ENCODE results near the gene ISM1. TPM values are rescaled to one million over a fixed set of nuclear protein-coding genes. Genes with fewer than 3 reads are reported as not detected.

The ISM1 gene
- total and polyA plus RNA-seq, 7 experiments from 2014 or later, result 1.6 to 3.2 (median 2.4) TPM

- Histone ChIP-seq H3K9me3 (ENCODE audit: control insufficient read depth in 2 of 3, low read length in 3 of 3) (no peaks in the 10 kb centered on the region), H3K4me1 (ENCODE audit: control insufficient read depth in 2 of 2, insufficient read depth in 2 of 2, low read length in 2 of 2) (peaks cover 5 to 18% of the 10 kb centered on the region in 2 donors), H3K4me3 (ENCODE audit: low read length) (peak overlapping the region; percentile 66), H3K27me3 (ENCODE audit: control insufficient read depth in 2 of 2, insufficient read depth in 2 of 2, low read length in 2 of 2) (peaks cover 8 to 18% of the 10 kb centered on the region in 2 donors), H3K36me3 (ENCODE audit: control insufficient read depth in 2 of 3, insufficient read depth in 3 of 3, low read length in 3 of 3) (no peaks in the 10 kb centered on the region), H3K27ac (ENCODE audit: low read depth, low read length) (peak overlapping the region; percentile 56)
- H3K27me3 Mint-ChIP-seq, result peaks cover 20 to 73% (median 34%) of the 10 kb centered on the region in 5 donors
- ChIA-PET POLR2A (interaction anchor here (2.1 kb wide), 1 partner anchor 12 kb away, joined by 9 read pairs; no protein-coding TSS in a partner anchor), CTCF (interaction anchor here (1.1 to 3.2 kb wide), 2 partner anchors 38 to 41 kb away, joined by 5 to 22 read pairs; no protein-coding TSS in a partner anchor)
- H3K4me3 Mint-ChIP-seq, result peak overlapping the region; percentile 74 to 93 (median 86)
- peak overlapping the region in 8 of 9 donors; percentile 9 to 91 (median 69) for H3K27ac Mint-ChIP-seq
- intact Hi-C loops (cut with micrococcal nuclease), result loop anchor here (1.0 to 5.0 kb wide), 5 partner anchors 27 to 417 kb away; partner anchors contain the start of gene TASP1 (in 1 of the 2)
- peaks cover 6 to 26% (median 13%) of the 10 kb centered on the region in 7 donors for H3K4me1 Mint-ChIP-seq
- H3K9me3 Mint-ChIP-seq, result no peaks in the 10 kb centered on the region
- peaks cover 0 to 1% (median 0%) of the 10 kb centered on the region in 5 donors for H3K36me3 Mint-ChIP-seq
- peak in 8 of 9 donors; percentile 12 to 46 (median 27) for DNase-seq
- ATAC-seq, result peak; percentile 18
These were observed 725 bp upstream of the ISM1 start for GRCh38 chr20:13220194-13220903.

DNA sequence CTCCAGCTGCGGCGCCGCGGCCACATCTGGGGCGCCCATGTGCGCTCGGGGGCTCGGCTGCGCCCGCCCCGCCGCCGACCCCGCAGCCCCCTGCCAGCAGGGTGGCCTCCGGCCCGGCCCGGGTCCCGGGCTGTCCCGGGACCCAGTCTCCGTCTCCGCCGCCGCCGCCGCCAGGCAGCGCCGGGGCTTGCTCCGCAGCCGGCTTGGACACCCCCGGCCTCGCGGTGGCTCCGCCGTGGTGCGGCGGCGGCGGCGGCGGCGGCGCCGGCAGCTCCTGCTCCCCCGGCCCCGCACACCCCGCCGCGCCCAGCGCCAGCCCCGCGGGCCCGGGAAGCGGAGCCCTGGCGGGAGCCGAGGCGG lies 219 bp downstream of the ISM1 start:
- H3K36me3 ChIP-seq (ENCODE audit: control insufficient read depth in 2 of 3, insufficient read depth in 3 of 3, low read length in 3 of 3), result no peaks in the 10 kb centered on the region
- intact Hi-C loops (cut with micrococcal nuclease), result loop anchor here (1.0 to 5.0 kb wide), 4 partner anchors 10 to 563 kb away; partner anchors contain the start of genes ESF1 (in 1 of the 2) and TASP1 (in 1 of the 2)
- ChIA-PET POLR2A (interaction anchor here (0.8 to 2.1 kb wide), 7 partner anchors 8 to 40 kb away, joined by 3 to 9 read pairs (median 3); no protein-coding TSS in a partner anchor), CTCF (interaction anchor here (1.0 to 3.2 kb wide), 3 partner anchors 8 to 44 kb away, joined by 3 to 22 read pairs (median 3); no protein-coding TSS in a partner anchor)
- Mint-ChIP-seq H3K9me3 (peaks cover 0 to 4% (median 0%) of the 10 kb centered on the region in 11 donors), H3K4me1 (peaks cover 6 to 26% (median 13%) of the 10 kb centered on the region in 7 donors), H3K4me3 (peak overlapping the region in 5 of 10 donors; percentile 69 to 92 (median 85)), H3K36me3 (peaks cover 0 to 4% (median 0%) of the 10 kb centered on the region in 5 donors), H3K27me3 (peaks cover 20 to 70% (median 33%) of the 10 kb centered on the region in 5 donors), H3K27ac (no peak overlapping the region)
- peaks cover 8 to 18% of the 10 kb centered on the region in 2 donors for H3K27me3 ChIP-seq (ENCODE audit: control insufficient read depth in 2 of 2, insufficient read depth in 2 of 2, low read length in 2 of 2)
- peak overlapping the region; percentile 56 for H3K27ac ChIP-seq (ENCODE audit: low read depth, low read length)
- no peak for DNase-seq
- peak; percentile 44 for ATAC-seq
- H3K4me3 ChIP-seq (ENCODE audit: low read length), result no peak overlapping the region
- no peaks in the 10 kb centered on the region for H3K9me3 ChIP-seq (ENCODE audit: control insufficient read depth in 2 of 3, low read length in 3 of 3)
- H3K4me1 ChIP-seq (ENCODE audit: control insufficient read depth in 2 of 2, insufficient read depth in 2 of 2, low read length in 2 of 2), result peaks cover 5 to 18% of the 10 kb centered on the region in 2 donors

DNA sequence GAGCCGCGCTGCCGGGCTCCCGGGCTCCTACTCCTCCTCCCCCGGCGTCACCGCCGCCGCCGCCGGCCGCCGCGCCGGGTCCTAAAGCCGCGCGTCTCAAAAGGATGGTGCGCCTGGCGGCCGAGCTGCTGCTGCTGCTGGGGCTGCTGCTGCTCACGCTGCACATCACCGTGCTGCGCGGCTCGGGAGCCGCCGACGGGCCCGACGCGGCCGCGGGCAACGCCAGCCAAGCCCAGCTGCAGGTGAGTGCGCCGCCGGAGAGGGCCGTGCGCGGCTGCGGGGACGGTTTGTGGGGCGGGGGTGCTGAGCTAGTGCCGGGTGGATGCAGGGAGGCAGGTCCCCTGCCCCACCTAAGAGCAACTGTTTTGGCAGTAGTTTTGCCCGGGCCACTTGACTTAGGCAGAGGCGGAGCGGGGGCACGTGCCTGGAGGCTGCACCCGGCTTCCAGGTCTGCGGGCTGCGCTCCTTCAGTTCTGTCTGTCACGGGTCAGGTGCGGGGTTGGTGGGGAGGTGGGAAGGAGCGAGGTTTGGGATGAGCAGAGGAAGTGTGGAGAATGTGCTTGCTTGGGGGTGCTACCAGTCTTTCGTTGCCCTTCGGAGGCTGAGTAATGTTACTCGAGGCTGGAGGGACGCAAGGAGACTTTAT lies 722 bp downstream of the ISM1 start:
- CTCF ChIA-PET, result interaction anchor here (1.0 to 3.2 kb wide), 3 partner anchors 9 to 43 kb away, joined by 3 to 22 read pairs (median 3); no protein-coding TSS in a partner anchor
- DNase-seq, result peak; percentile 59 to 78 (median 72)
- peaks cover 0 to 8% (median 1%) of the 10 kb centered on the region in 11 donors for H3K9me3 Mint-ChIP-seq
- peak overlapping the region; percentile 42 for H3K27ac ChIP-seq (ENCODE audit: low read depth, low read length)
- H3K27me3 Mint-ChIP-seq, result peaks cover 20 to 69% (median 29%) of the 10 kb centered on the region in 5 donors
- H3K36me3 Mint-ChIP-seq, result peaks cover 0 to 7% (median 0%) of the 10 kb centered on the region in 5 donors
- H3K27ac Mint-ChIP-seq, result peak overlapping the region in 8 of 9 donors; percentile 47 to 89 (median 76)
- no peaks in the 10 kb centered on the region for H3K36me3 ChIP-seq (ENCODE audit: control insufficient read depth in 2 of 3, insufficient read depth in 3 of 3, low read length in 3 of 3)
- peaks cover 6 to 26% (median 13%) of the 10 kb centered on the region in 7 donors for H3K4me1 Mint-ChIP-seq
- peak overlapping the region; percentile 39 for H3K4me3 ChIP-seq (ENCODE audit: low read length)
- intact Hi-C loops (cut with micrococcal nuclease), result loop anchor here (1.0 to 5.0 kb wide), 4 partner anchors 10 to 563 kb away; partner anchors contain the start of genes ESF1 (in 2 of the 2) and TASP1 (in 1 of the 2)
- peaks cover 8 to 18% of the 10 kb centered on the region in 2 donors for H3K27me3 ChIP-seq (ENCODE audit: control insufficient read depth in 2 of 2, insufficient read depth in 2 of 2, low read length in 2 of 2)
- no peaks in the 10 kb centered on the region for H3K9me3 ChIP-seq (ENCODE audit: control insufficient read depth in 2 of 3, low read length in 3 of 3)
- peak; percentile 89 for ATAC-seq
- peak overlapping the region; percentile 77 to 89 (median 85) for H3K4me3 Mint-ChIP-seq
- peaks cover 5 to 18% of the 10 kb centered on the region in 2 donors for H3K4me1 ChIP-seq (ENCODE audit: control insufficient read depth in 2 of 2, insufficient read depth in 2 of 2, low read length in 2 of 2)
- POLR2A ChIA-PET, result interaction anchor here (0.8 to 2.1 kb wide), 7 partner anchors 9 to 40 kb away, joined by 3 to 9 read pairs (median 3); no protein-coding TSS in a partner anchor

GRCh38 chr20:13222319-13222716 lies 1.2 kb downstream of the ISM1 start:
- ChIA-PET POLR2A (interaction anchor here (0.9 to 2.1 kb wide), 2 partner anchors 10 to 39 kb away, joined by 3 to 9 read pairs; no protein-coding TSS in a partner anchor), CTCF (interaction anchor here (1.2 to 3.2 kb wide), 2 partner anchors 9 to 39 kb away, joined by 3 to 22 read pairs; no protein-coding TSS in a partner anchor)
- H3K27me3 ChIP-seq (ENCODE audit: control insufficient read depth in 2 of 2, insufficient read depth in 2 of 2, low read length in 2 of 2), result peaks cover 8 to 18% of the 10 kb centered on the region in 2 donors
- no peak for ATAC-seq
- intact Hi-C loops (cut with micrococcal nuclease), result loop anchor here in 1 of 2 donors (1.0 to 5.0 kb wide), 2 partner anchors 415 to 562 kb away; partner anchors contain the start of genes ESF1 and TASP1
- Mint-ChIP-seq H3K36me3 (peaks cover 0 to 9% (median 0%) of the 10 kb centered on the region in 5 donors), H3K27me3 (peaks cover 20 to 66% (median 27%) of the 10 kb centered on the region in 5 donors), H3K27ac (peak overlapping the region in 8 of 9 donors; percentile 47 to 89 (median 76)), H3K4me3 (peak overlapping the region; percentile 77 to 89 (median 85)), H3K4me1 (peaks cover 6 to 26% (median 13%) of the 10 kb centered on the region in 7 donors), H3K9me3 (peaks cover 0 to 9% (median 1%) of the 10 kb centered on the region in 11 donors)
- H3K4me3 ChIP-seq (ENCODE audit: low read length), result peak overlapping the region; percentile 39
- no peaks in the 10 kb centered on the region for H3K36me3 ChIP-seq (ENCODE audit: control insufficient read depth in 2 of 3, insufficient read depth in 3 of 3, low read length in 3 of 3)
- H3K27ac ChIP-seq (ENCODE audit: low read depth, low read length), result peak overlapping the region; percentile 42
- H3K9me3 ChIP-seq (ENCODE audit: control insufficient read depth in 2 of 3, low read length in 3 of 3), result no peaks in the 10 kb centered on the region
- no peak for DNase-seq
- H3K4me1 ChIP-seq (ENCODE audit: control insufficient read depth in 2 of 2, insufficient read depth in 2 of 2, low read length in 2 of 2), result peaks cover 5 to 18% of the 10 kb centered on the region in 2 donors

DNA sequence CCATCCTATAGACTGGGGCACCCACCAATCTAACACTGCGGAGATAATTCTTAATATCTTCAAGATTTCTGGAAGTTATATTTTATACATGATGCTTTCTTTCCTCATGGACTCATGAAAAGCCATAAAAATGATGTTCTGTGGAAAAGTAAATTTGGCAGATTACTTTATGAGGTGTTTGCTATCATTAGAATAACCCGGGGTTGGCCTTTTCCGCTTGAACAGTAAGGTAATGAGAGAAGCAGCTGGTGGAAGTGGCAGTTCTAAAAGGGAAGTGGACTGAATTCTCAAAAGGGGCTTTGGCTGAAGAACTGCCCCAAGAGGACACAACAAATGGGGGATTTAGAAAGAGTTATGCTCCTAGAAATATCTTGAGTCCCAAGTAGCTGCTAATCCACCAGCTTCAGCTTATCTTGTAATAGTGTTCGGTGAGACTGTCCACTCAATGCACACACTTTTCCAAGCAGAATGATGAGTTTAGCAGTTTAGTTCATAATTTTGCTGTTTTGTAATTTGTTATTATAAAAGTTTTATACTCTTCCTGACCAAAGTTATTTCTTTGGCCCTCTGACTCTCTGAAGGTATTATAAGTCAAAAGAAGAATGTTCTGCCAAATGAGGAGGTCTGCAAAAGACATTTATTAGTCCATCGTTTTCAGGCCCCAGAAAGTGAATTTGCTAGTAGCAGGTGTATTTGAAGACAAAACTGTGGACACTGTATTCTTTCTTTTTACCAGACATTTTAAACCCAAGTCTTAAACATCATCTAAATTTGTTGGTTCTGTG lies 2.9 kb downstream of the ISM1 start:
- H3K27me3 ChIP-seq (ENCODE audit: control insufficient read depth in 2 of 2, insufficient read depth in 2 of 2, low read length in 2 of 2), result peaks cover 8 to 11% of the 10 kb centered on the region in 2 donors
- no peak overlapping the region for H3K4me3 Mint-ChIP-seq
- peaks cover 9 to 24% of the 10 kb centered on the region in 2 donors for H3K4me1 ChIP-seq (ENCODE audit: control insufficient read depth in 2 of 2, insufficient read depth in 2 of 2, low read length in 2 of 2)
- H3K27ac Mint-ChIP-seq, result peak overlapping the region in 6 of 9 donors; percentile 2 to 73 (median 31)
- H3K36me3 ChIP-seq (ENCODE audit: control insufficient read depth in 2 of 3, insufficient read depth in 3 of 3, low read length in 3 of 3), result no peaks in the 10 kb centered on the region
- DNase-seq (no peak), ATAC-seq (no peak)
- H3K9me3 Mint-ChIP-seq, result peaks cover 0 to 12% (median 1%) of the 10 kb centered on the region in 11 donors
- peaks cover 9 to 52% (median 11%) of the 10 kb centered on the region in 5 donors for H3K27me3 Mint-ChIP-seq
- peaks cover 13 to 32% (median 18%) of the 10 kb centered on the region in 7 donors for H3K4me1 Mint-ChIP-seq
- POLR2A ChIA-PET, result interaction anchor here (1.6 to 1.9 kb wide), 2 partner anchors 20 to 26 kb away, joined by 5 to 10 read pairs; no protein-coding TSS in a partner anchor
- H3K36me3 Mint-ChIP-seq, result peaks cover 0 to 11% (median 0%) of the 10 kb centered on the region in 5 donors
- CTCF ChIA-PET, result no interaction called here
- H3K9me3 ChIP-seq (ENCODE audit: control insufficient read depth in 2 of 3, low read length in 3 of 3), result no peaks in the 10 kb centered on the region
- H3K4me3 ChIP-seq (ENCODE audit: low read length), result no peak overlapping the region
- intact Hi-C loops (cut with micrococcal nuclease), result loop anchor here in 1 of 2 donors (5.0 kb wide), 1 partner anchor 413 kb away; the partner anchor contains the start of gene TASP1
- H3K27ac ChIP-seq (ENCODE audit: low read depth, low read length), result no peak overlapping the region

Data from naive thymus-derived CD4-positive, alpha-beta T cell (primary cell).